IPS-18c (cell line): ENCODE data around the gene NDC1.
"Not testable (repeated sequence)": the region's sequence is repeated elsewhere in the genome, so short reads cannot be mapped to it uniquely, and the experiment has no call there.

Experiments used
- H3K4me3 ChIP-seq: 2 replicates; pipeline ENCODE4 v1.7.0; 2013; ENCODE audit warnings: low read depth, mild to moderate bottlenecking, low read length, moderate library complexity; ENCODE audit not compliant: insufficient read depth
- H3K9me3 ChIP-seq: one replicate; pipeline ENCODE4 v1.6.1; 2013; ENCODE audit warnings: mild to moderate bottlenecking, low read length, moderate library complexity; ENCODE audit not compliant: control insufficient read depth, insufficient read depth

The NDC1 gene, protein sequence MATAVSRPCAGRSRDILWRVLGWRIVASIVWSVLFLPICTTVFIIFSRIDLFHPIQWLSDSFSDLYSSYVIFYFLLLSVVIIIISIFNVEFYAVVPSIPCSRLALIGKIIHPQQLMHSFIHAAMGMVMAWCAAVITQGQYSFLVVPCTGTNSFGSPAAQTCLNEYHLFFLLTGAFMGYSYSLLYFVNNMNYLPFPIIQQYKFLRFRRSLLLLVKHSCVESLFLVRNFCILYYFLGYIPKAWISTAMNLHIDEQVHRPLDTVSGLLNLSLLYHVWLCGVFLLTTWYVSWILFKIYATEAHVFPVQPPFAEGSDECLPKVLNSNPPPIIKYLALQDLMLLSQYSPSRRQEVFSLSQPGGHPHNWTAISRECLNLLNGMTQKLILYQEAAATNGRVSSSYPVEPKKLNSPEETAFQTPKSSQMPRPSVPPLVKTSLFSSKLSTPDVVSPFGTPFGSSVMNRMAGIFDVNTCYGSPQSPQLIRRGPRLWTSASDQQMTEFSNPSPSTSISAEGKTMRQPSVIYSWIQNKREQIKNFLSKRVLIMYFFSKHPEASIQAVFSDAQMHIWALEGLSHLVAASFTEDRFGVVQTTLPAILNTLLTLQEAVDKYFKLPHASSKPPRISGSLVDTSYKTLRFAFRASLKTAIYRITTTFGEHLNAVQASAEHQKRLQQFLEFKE

DNA sequence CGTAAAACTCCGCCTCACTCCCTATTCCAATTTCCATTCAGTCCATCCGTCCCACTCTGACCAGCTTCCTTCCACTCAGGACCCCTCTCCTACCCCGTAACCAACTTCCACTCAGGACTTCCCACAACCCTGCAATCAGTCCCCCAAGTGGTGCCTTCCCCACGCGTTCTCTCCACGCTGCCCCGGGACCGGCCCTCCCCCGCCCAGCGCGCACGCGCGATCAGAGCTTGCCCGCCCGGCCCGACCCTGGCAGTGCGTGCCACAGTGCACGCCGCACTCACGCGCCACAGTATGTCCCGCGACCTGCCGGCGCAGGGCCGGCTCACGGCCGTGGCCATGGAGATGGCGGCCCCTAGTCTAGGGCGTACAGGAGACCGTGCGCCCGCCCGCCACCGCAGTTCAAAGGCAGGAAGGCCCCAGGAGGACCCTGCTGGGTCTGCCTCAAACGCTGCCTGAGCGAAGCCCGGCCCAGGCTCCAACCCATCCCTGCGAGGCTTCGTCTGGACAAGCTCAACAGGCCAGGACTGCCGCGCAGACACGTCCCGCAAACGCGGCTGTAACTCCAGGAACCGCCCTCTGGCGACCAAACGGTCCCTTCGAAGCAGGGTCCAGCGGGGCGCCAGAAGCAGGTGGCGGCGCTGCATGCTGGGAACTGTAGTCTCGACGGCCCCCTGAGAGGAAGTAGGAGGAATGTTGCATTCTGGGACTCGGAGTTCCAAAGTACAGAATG lies at the start of gene NDC1:
TSS of gene NDC1 (minus strand) at position 373 of the 730 bp plus-strand sequence. CDS start at position 338, 35 bp downstream.
- Histone ChIP-seq H3K9me3 (peaks cover 4% of the 10 kb centered on the region), H3K4me3 (peak within 1 kb of the TSS; percentile 71)

DNA sequence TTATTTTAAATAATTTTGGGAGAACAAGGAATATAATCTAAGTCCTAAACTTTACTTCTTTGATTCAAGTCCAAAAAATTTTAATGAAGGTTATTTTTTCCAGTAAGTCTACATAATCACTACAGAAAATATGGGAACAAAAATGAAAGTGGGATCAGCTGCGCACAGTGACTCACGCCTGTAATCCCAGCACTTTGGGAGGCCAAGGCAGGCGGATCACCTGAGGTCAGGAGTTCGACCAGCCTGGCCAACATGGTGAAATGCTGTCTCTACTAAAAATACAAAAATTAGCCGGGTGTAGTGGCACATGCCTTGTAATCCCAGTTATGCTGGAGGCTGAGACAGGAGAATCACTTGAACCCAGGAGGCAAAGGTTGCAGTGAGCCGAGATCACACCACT lies 45.5 kb upstream of the NDC1 start:
- not testable (repeated sequence) for H3K9me3 ChIP-seq, H3K4me3 ChIP-seq

DNA sequence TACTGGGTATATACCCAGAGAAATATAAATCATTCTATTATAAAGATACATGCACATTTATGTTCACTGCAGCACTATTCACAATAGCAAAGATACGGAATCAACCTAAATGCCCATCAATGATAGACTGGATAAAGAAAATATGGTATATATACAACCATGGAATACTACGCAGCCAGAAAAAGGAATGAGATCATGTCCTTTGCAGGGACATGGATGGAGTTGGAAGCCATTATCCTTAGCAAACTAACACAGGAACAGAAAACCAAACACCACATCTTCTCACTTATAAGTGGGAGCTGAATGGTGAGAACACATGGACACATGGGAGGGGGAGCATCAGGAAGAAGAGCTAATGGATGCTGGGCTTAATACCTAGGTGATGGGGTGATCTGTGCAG lies 43.8 kb upstream of the NDC1 start:
- H3K9me3 ChIP-seq, H3K4me3 ChIP-seq: not testable (repeated sequence)

DNA sequence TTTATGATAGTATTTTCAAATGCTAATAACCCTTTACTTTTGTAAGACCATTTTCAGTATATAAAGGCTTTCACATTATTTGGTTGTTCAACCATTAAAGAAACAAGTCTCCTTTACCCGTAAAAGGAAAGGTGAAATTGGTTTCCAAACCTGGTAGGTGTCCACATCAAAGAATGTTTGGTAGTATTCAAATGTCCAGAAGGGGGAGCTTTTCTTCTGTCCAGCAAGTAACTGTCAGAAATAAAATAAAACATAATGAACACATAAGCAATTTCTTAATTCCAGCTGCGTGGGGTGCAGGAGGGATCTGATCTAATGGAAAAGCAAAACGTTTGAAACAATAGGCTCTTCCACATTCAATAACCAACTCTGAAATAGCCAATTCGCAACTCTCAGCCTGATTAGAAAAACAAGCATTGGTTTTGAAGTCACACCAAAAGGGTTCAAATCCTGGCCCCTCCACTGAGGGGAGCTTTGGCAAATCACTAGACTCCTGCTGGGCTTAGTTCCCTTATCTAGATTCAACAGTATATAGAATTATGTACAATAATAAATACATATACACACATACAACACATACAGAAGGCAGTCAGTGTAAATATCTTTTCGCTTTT lies 40.5 kb upstream of the NDC1 start:
- H3K9me3 ChIP-seq = no peaks in the 10 kb centered on the region
- no peak overlapping the region for H3K4me3 ChIP-seq

DNA sequence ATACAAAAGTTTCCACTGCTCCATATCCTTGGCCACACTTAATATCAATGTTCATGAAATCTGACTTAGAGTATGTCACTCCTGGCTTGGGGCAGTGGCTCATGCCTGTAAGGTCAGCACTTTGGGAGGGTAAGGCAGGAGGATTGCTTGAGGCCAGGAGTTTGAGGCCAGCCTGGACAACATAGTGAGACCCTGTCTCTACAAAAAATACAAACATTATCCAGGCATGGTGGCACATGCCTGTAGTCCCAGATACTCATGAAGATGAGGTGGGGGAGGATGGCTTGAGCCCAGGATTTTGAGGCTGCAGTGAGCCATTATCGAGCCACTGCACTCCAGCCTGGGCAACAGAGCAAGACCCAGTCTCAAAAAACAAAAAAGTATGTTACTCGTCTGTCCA lies 37.1 kb upstream of the NDC1 start:
- not testable (repeated sequence) for H3K9me3 ChIP-seq, H3K4me3 ChIP-seq

DNA sequence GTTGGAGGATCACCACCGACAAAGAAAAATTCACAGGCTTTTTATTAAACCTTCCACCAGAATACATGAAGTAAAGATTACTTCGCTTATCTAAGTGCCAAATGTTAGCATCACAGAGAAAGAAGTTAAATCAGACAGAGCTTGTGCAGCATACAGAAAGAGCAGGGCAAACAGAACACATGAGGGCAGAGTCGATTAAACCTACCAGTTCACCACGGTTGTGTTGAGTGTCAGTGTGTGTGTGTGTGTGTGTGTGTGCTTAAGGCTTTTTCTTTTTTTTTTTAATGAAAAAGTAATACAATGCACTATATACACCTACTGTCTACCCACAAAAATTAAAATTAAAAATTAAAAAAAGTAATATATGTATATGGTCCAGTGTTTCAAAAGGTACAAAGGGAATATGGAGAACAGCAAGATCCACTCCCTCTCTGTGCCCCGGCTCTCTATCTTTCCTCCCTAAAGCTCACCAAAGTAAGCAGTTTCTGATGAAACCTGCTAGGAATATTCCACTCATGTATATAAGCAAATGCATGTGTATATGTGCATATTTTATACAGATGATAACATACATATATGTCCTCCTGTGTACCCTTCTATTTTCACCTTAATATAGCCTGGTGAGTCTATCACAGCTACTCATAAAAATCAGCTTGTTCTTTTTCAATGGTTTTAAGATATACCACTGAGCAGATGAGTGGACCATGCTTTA lies 33.8 kb upstream of the NDC1 start:
- Histone ChIP-seq H3K4me3 (no peak overlapping the region), H3K9me3 (no peaks in the 10 kb centered on the region)

DNA sequence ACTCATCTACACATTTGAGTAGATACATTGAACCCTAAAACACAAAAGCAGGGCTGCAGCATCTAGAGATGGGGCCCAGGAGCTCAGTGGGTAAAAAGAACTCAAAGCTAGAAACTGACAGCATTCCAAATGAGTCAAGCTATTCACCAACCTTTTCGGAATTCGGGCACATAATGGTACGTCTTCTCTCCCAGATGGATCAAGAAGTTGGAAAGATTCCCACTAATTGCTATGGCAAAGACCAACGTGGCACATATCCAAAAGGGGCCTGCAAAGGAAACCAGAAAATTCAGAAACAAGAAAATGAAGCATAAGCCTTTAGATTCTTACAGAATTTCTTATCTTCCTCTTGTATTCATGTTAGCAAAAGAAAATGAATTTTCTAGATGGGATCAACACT lies 33.1 kb upstream of the NDC1 start:
- Histone ChIP-seq H3K9me3 (no peaks in the 10 kb centered on the region), H3K4me3 (no peak overlapping the region)

DNA sequence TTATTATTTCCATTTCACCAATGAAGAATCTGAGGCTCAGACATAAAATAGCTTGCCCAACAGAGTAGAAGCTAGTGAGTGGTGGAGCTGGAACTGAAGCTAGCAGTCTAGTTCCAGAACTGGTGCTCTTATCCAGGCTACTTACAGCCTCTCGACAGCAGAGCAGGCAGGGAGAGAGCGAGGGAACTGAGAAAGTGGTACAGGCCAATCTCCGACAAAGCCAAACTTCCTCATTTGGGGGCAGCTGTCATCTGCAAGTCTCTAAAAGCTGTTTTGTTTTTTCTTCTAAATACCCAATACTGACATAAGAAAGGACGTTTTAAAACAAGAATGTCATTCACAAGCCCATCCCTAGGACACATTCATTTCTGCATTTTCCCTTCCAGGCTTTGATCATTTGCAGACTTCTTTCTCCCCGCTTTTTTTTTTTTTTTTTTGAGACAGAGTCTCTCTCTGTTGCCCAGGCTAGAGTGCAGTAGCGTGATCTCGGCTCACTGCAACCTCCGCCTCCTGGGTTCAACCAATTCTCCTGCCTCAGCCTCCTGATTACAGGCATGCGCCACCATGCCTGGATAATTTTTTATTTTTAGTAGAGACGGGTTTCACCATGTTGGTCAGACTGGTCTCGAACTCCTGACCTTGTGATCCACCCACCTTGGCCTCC lies 31.5 kb upstream of the NDC1 start:
- no peak overlapping the region for H3K4me3 ChIP-seq
- no peaks in the 10 kb centered on the region for H3K9me3 ChIP-seq

DNA sequence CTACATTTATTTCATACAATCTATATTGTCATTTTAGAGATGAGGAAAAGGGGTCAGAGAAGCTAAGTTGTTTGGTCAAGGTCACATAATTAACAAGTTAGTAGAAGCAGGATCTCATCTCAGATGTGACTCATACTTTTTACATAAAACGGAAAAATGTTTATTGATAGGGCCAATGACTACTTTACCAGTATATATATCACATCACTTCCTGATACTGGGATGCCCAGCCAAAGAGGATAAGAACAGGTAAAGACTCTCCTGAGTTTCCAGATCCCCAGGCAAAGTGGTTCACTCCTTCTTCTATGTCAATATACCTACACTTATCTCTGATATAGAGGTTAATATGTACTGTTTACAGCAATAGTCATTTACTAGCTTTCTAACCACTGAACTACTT lies 30.5 kb upstream of the NDC1 start:
- Histone ChIP-seq H3K9me3 (no peaks in the 10 kb centered on the region), H3K4me3 (no peak overlapping the region)

DNA sequence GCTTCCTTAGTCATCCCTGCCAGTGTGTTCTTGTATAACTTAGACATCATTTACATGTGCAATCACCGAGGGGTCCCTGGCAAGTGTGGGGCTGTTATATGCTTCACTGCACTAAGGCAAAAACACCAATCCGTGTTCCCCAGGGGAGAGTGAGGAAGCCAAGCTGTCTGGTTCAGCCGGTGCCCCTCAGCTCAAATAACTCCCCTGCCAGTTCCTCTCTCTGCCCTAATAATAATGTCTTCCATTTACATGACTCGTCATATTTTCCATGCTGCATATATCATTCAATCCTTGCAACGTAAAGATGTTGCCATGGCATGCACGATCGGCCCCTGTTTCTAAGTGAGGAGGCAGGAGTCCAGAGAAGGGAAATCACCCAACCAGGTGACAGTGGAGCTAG lies 24.4 kb upstream of the NDC1 start:
- H3K4me3 ChIP-seq = no peak overlapping the region
- no peaks in the 10 kb centered on the region for H3K9me3 ChIP-seq

DNA sequence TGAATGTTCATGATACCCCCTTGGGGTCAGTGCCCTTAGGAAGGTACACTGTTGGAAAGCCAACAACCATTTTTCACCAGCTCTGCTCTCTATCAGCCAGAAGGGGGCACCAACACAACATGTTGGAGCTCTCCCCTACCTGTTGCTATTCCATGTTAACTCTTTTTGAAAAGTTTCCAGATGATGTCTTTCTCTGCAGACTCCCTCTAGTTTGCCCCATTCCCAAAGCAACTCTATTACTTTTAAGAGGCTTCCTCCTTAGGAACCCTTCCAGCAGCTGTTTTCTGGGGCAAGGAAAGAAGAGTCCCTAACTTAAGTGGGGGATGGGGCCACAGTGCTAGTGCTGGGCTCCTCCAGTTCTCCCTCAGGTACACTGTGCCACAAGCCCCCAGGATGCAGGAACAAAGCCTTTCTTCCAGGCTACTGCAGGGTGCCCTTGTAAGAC lies 22.9 kb upstream of the NDC1 start:
- Histone ChIP-seq H3K4me3 (no peak overlapping the region), H3K9me3 (no peaks in the 10 kb centered on the region)

DNA sequence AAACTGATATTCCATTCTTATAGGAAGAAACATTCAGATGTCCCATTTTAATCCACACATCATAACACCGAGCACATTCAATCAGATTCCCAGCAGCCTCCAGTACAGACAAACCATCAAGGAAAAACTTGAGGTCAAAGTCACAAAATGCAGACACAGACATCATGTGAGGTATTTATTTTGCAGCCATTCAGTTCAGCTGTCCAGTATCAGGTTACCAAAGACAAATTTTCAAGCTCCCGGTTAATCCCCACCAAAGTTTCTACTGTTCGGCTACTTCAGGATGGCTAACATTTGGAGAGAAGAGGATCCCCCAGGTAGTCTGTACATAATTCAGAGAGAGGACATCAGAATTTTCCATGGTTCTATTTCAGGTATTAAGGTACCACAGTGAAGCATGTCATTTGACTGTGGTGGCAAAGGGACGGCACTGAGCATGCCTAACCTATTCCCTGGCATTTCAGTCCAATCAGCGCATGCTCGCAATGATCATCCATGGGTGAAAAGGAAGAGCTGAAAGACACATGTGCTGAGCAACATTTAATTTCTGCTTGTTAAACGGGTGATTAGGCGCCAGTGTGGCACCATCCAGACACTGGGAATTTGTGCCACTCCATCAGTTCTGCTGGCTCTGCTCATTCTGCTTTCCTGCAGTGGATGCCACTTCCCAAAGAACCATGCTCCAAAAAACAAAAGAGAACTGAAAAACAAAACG lies 13.6 kb upstream of the NDC1 start:
- peaks cover 2% of the 10 kb centered on the region for H3K9me3 ChIP-seq
- no peak overlapping the region for H3K4me3 ChIP-seq

DNA sequence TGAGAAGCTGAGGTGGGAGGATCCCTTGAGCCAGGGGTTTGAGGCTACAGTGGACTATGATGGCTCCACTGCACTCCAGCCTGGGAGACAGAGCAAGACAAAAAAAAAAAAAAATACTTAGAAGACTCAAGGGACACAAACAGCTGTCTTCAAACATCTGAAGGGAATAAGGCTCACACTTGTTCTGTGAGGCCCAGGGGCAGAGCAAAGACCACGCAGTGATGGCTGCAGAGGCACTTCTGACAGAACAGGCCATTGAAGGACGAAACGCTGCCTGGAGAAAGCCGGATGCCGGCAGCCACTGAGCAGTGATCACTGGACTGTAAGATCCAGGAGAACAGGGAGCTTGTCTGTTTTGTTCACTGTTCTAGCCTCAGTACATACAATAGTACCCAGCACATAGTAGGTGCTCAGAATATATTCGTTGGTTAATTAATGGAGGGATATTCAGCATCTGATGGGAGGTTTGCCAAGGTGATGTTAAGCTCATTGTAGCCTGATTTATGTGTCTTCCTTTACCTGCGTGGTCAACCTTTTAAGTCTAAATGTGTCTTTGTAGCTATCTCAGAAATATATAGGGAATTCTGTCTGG lies 12.1 kb upstream of the NDC1 start:
- H3K9me3 ChIP-seq = peaks cover 2% of the 10 kb centered on the region
- H3K4me3 ChIP-seq = no peak overlapping the region

DNA sequence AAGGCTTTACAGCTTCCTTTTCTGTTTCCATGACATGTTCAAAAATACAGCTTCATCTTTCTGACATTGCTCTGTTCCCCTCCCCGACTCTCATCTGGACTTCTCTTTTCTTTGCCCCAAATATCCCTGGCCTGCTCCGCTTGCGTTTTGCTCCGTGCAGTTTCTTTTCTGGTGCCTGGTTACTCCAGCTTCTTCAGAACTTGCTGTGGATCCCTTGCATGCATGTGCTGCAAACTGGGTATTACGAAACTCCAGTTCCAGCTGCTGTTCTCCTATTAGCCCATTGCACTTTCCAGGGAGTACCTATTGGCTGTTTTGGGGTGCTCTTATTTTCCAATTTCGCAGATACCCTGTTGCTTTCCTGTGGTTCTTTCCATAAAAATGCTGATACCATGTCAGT lies 9.9 kb upstream of the NDC1 start:
- Histone ChIP-seq H3K9me3 (no peaks in the 10 kb centered on the region), H3K4me3 (no peak overlapping the region)

DNA sequence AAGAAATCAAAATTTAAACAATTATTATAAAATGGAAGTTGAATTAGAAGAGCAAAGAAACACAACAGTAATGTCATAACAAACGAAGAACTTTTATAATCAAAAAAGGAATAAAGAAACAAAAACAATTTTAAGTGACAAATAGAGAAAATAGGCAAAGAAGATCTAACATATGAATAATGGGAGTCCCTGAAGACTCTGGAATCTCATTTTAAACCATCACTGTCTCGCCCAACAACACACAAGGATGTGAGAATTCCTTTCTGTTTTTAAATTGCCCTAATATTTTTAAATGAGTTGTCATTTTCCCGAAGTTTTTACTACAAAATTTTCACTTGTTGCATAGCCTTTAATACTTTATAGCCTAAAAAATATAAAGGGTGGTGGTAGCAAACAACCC lies 4.3 kb upstream of the NDC1 start:
- no peak overlapping the region for H3K4me3 ChIP-seq
- peaks cover 4% of the 10 kb centered on the region for H3K9me3 ChIP-seq

DNA sequence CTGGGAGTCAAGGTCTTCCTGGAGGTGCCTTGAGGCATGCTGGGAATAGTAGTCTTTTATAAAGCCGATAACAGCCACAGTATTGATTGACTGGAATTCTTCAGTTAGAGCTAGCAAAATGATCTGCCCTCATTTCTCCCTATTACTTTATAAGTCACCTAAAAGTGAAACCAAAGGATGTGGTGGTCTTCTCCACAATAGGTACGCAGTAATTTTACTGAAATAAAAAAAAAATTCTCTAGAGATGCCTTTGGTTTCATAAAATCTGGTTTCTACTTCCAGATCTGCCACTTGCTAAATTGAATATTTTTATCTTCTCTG lies 518 bp upstream of the NDC1 start:
- Histone ChIP-seq H3K9me3 (peaks cover 4% of the 10 kb centered on the region), H3K4me3 (peak overlapping the region; percentile 71; the same call in 1 of the 2 replicates)
